ENCODE results near the gene SFTPA1.
"Not testable (repeated sequence)": the region's sequence is repeated elsewhere in the genome, so short reads cannot be mapped to it uniquely, and the experiment has no call there.

SFTPA1 gene

GRCh38 chr10:79610601-79611191 is at the start of gene SFTPA1:
Gene SFTPA1, plus strand, starts transcription at chr10:79610939. Its CDS starts 887 bp downstream, at chr10:79611826.
- no peak for DNase-seq

- DNase-seq = no peak
These were observed 49.5 kb upstream of the SFTPA1 start for GRCh38 chr10:79561257-79561656.

DNA sequence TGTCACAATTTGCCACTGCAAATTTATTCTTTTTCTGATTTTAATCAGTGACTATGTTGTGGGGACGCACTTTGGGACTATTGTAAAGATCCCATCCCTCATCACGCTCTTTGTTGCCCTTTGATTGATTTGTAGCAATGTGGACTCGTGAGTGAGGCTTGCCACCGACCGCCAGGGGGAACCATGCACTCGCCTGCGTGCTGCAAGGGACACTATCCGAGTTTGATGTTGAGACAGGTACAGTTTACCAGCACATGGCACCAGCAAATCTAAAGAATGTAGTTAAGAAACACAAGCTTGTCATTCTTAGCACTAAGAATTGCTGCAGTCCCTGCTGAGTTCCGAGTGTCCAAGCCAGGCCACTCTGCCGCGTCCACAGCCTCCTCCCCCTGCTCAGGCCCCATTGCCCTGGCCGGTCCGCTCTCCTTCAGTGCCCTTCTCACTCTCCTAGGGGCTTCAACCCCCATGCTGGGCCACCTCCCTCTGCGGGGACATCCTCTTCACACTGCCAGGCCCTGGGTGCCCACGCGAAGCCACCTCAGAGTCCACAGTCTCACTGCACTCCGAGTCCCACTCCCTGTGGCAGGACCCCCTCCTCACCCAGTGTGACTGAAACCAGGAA is 48.5 kb upstream of the SFTPA1 start:
- peak; percentile 65 for DNase-seq

DNA sequence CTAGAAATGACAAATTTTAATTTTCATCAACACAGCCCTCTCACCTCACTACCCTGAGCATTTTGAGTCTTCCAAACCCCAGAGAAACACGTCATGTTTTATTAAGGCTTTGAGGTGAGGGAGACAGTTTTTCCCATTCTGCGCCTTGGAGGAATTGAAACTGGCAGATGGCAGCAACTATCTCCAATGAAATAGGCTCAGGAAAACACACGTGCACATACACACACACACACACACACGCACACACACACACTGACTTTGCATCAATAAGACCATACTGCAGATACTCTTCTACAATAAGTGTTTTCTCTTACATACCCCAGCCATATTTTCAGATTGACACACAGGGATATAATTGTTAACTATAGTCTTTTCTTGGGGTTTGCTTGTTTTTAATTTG is 47.3 kb upstream of the SFTPA1 start:
- DNase-seq = no peak

DNA sequence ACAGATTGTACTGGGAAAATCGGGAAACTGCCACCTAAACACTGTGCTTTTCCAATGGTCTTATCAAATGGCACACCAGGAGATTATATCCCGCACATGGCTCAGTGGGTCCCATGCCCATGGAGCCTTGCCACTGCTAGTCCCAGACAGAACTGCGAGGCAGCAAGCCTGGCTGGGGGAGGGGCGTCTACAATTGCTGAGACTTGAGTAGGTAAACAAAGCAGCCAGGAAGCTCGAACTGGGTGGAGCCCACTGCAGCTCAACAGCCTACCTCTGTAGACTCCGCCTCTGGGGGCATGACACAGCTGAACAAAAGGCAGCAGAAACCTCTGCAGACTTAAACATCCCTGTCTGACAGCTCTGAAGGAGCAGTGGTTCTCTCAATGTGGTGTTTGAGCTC is 40.1 kb upstream of the SFTPA1 start:
- DNase-seq = not testable (repeated sequence)

- no peak for DNase-seq
These were observed 31.4 kb upstream of the SFTPA1 start for GRCh38 chr10:79579361-79579760.

DNA sequence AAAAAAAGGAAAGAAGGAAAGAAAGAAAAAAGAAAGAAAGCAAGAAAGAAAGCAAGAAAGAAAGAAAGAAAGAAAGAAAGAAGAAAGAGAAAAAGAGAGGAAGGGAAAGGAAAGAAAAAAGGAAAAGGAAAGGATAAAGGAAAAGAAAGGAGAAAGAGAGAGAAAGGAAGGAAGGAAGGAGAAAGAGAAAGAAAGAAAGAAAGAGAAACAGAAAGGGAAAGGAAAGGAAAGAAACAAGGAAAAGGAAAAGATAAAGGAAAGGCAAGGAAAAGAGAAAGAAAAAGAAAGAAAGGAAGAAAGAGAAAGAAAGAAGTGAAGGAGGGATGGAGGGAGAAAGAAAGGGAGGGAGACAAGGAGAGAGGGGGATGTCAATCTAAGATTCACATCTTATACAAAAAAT is 29.7 kb upstream of the SFTPA1 start:
- DNase-seq = no peak

- DNase-seq = peak; percentile 32
These were observed 28.6 kb upstream of the SFTPA1 start for GRCh38 chr10:79582096-79582495.

DNA sequence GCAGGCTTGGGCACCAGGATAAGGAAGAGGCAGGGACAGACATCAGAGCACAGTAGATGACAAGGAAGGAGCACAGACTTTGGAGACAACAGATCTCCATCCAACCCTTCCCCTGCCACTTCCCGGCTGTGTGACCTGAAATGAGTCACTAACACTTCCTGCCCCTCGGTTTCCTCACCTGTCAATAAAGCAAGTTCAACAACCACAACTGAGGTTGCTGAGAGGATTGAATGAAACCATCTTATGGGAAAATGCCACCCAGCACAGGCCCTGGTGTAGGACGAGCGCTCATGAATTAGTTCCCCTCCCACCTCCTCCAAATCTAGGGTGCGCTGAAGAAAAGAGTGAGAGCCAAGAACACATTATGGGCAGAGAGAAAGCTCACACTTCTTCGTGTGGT is 27.8 kb upstream of the SFTPA1 start:
- not testable (repeated sequence) for DNase-seq

- DNase-seq = no peak
These were observed 27.2 kb upstream of the SFTPA1 start for GRCh38 chr10:79583488-79584024.

GRCh38 chr10:79585870-79586527 is 24.7 kb upstream of the SFTPA1 start:
- no peak for DNase-seq

- DNase-seq = no peak
These were observed 23.8 kb upstream of the SFTPA1 start for GRCh38 chr10:79586933-79587332.

DNA sequence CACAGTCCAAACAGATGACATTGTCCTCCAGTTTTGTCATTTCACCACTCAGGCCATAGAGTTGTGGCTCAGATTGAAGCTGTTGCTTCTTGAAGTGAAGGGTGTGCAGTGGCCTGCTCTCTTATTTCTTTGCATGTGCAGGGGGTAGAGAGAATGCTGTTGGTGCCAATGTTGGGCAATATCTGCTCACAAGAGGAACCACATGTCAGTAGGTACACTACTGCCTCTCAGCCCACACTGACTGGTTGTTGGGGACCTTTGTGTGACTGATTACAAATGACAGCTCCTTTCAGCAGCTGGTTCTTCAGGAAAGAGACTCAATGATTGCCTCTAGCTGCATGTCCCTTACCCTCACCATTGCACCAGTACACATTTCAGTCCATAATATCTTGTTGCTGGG is 21.9 kb upstream of the SFTPA1 start:
- DNase-seq = no peak

- no peak for DNase-seq
These were observed 17.4 kb upstream of the SFTPA1 start for GRCh38 chr10:79593377-79593776.

DNA sequence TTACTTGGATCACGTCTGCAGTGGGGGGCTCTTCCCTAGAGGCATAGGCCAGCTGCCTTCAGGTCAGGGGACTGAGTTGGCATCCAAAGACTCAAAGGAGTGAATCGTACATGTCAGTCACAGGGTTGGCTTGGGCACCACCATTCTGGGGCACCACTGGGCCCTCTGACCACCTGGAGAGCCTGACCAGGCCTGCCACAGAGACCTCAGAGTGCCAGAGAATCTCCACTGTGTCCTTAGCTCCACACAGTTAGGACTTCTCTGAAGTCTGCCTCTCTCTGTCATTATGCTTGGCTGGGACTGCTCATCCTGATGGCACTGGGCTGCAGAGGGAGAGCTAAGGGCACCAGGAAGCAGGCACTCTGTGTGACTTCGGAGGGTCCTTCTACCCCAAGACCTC is 16.2 kb upstream of the SFTPA1 start:
- DNase-seq = not testable (repeated sequence)

GRCh38 chr10:79595510-79595909 is 15.2 kb upstream of the SFTPA1 start:
- no peak for DNase-seq

GRCh38 chr10:79599644-79600043 is 11.1 kb upstream of the SFTPA1 start:
- DNase-seq = not testable (repeated sequence)

GRCh38 chr10:79601939-79602338 is 8.8 kb upstream of the SFTPA1 start:
- no peak for DNase-seq

DNA sequence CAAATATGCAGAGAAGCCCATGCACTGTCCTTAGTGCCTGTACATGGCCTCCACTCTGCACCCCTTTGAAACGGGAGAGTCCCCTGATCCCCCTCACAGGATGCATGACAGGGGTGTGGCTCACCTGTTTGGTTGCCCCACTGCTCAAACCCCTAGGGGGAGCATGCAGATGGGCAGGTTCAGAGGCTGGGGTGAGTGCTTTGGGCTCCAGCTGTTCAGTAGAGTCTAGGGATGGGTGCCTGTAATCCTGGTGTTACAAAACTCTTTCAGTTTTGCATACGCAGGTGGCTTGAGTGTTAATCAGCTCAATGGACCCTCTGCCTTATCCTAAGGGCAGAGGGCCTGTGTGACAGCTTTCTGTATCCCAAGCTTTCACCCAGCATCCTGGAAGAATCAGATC is 7.8 kb upstream of the SFTPA1 start:
- DNase-seq = peak; percentile 25

DNA sequence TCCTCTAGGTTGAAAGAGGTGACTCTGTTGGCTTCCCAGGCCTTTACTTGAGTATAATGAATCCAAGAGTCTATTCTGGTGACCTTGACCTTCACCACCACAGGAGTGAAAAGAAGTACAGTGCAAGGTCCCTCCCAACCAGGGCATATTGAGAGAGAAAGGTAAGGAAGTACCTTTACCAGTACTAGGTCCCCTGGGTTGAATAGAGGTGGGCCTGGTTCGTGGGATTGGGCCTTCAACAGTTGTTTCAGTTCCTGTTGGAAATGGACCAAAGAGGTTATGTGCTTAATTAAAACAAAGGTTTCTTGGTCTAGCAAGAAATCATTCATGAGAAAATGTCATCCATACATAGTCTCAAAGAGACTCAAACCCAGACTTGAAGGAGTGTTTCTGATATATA is 6.4 kb upstream of the SFTPA1 start:
- DNase-seq = no peak

- DNase-seq = no peak
These were observed 5.4 kb upstream of the SFTPA1 start for GRCh38 chr10:79605308-79605707.

DNA sequence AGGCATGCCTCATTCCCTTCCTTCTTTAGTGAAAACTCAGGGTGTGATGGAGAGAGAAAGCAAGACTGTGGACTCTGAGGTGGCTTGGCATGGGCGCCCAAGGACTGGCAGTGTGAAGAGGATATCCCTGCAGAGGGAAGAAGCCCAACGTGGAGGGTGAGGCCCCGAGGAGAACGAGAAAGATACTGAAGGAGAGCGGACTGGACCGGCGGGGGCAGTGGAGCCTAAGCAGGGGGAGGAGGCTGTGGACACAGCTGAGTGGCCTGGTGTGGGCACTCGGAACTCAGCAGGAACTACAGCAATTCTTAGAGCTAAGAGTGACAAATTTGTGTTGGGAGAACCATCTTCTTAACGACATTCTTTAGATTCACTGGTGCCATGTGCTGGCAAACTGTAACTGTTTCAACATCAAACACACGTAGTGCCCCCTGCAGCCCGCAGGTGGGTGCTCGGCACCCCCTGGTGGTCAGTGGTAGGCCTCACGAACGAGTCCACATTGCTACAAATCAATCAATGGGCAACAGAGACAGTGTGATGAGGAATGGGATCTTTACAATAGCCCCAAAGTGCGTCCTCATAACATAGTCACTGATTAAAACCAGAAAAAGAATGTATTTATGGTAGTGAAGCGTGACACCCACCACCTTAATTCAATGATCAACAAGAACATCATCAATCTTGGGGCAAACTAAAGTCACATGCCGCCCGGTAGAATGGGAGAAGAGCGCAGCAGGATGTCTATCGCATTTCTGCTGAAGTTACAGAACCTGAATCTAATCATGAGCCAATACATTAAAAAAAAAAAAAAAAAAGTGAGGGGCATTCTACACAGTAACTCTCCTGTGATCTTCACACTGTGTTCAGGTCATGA is 2.0 kb upstream of the SFTPA1 start:
- DNase-seq = peak; percentile 62
